Urothelium cell line (cell line): Measurements from ENCODE around the gene TMCC1.
"Not testable (repeated sequence)": the region's sequence is repeated elsewhere in the genome, so short reads cannot be mapped to it uniquely, and the experiment has no call there.

ENCODE experiments used
- DNase-seq: peaks from one replicate; pipeline ENCODE4 v3.0.0; 2011; ENCODE audit warnings: low spot score, mixed read lengths
- FAIRE-seq: peaks from 2 replicates; lab custom pipeline; 2011; peaks lifted over from hg19 to GRCh38; lab: Jason Lieb, UNC

Gene TMCC1

GRCh38 chr3:129613367-129613740, 280.2 kb downstream of the TMCC1 start:
- no peak for FAIRE-seq
- no peak for DNase-seq

GRCh38 chr3:129612534-129613366, 280.8 kb downstream of the TMCC1 start:
- FAIRE-seq (peak; percentile 73), DNase-seq (peak; percentile 39)

- DNase-seq (peak; percentile 57), FAIRE-seq (no peak)
These were observed 281.5 kb downstream of the TMCC1 start for GRCh38 chr3:129611812-129612533.

- FAIRE-seq = no peak
- DNase-seq = no peak
These were observed 282.1 kb downstream of the TMCC1 start for GRCh38 chr3:129611446-129611800.

- FAIRE-seq = not testable (repeated sequence)
These were observed 282.6 kb downstream of the TMCC1 start for GRCh38 chr3:129610794-129611445.

GRCh38 chr3:129610276-129610675, 283.2 kb downstream of the TMCC1 start:
- FAIRE-seq = no peak
- DNase-seq = no peak

More at GRCh38 chr3:129610794-129611445, 282.6 kb downstream of the TMCC1 start:
- DNase-seq = not testable (repeated sequence)

- FAIRE-seq (no peak), DNase-seq (no peak)
These were observed 283.8 kb downstream of the TMCC1 start for GRCh38 chr3:129609591-129610182.

- FAIRE-seq = no peak
- DNase-seq = no peak
These were observed 284.4 kb downstream of the TMCC1 start for GRCh38 chr3:129608936-129609590.

- FAIRE-seq (no peak), DNase-seq (no peak)
These were observed 285.2 kb downstream of the TMCC1 start for GRCh38 chr3:129608087-129608935.

GRCh38 chr3:129607391-129608068, 286.0 kb downstream of the TMCC1 start:
- no peak for FAIRE-seq

GRCh38 chr3:129606636-129607390, 286.7 kb downstream of the TMCC1 start, which contains the start of gene PLXND1:
PLXND1 (minus strand) TSS chr3:129606676; CDS start chr3:129606639, 37 bp downstream.
- no peak for FAIRE-seq
- peak; percentile 94 for DNase-seq

More at GRCh38 chr3:129607391-129608068, 286.0 kb downstream of the TMCC1 start:
- no peak for DNase-seq

GRCh38 chr3:129605922-129606635, 287.4 kb downstream of the TMCC1 start:
- FAIRE-seq (no peak), DNase-seq (peak; percentile 56)

- DNase-seq (peak; percentile 55), FAIRE-seq (no peak)
These were observed 288.1 kb downstream of the TMCC1 start for GRCh38 chr3:129605203-129605921.

GRCh38 chr3:129604767-129605166, 288.7 kb downstream of the TMCC1 start:
- no peak for DNase-seq
- FAIRE-seq = peak; percentile 81

GRCh38 chr3:129603991-129604749, 289.3 kb downstream of the TMCC1 start:
- DNase-seq = no peak
- no peak for FAIRE-seq

- no peak for DNase-seq
- FAIRE-seq = no peak
These were observed 290.0 kb downstream of the TMCC1 start for GRCh38 chr3:129603561-129603942.
